NOMO-1 treated with dmso at 0.1 percent for 144 hours (cell line): Measurements from ENCODE around the gene MYOF.
"Not testable (repeated sequence)": the region's sequence is repeated elsewhere in the genome, so short reads cannot be mapped to it uniquely, and the experiment has no call there.

Experiments
- DNase-seq: peaks from one replicate; lab custom pipeline; 2025; ENCODE audit not compliant: unreplicated experiment; lab: John Stamatoyannopoulos, UW

Gene MYOF

GRCh38 chr10:93300981-93301380 is 181.2 kb downstream of the MYOF start:
- DNase-seq = no peak

- DNase-seq = no peak
Measured at GRCh38 chr10:93300288-93300917, 181.7 kb downstream of the MYOF start.

GRCh38 chr10:93299606-93300287 is 182.4 kb downstream of the MYOF start:
- no peak for DNase-seq

GRCh38 chr10:93299195-93299594 is 182.9 kb downstream of the MYOF start:
- DNase-seq = no peak

GRCh38 chr10:93296151-93296550 is 186.0 kb downstream of the MYOF start:
- DNase-seq = no peak

GRCh38 chr10:93293999-93294398 is 188.1 kb downstream of the MYOF start:
- no peak for DNase-seq

- DNase-seq = no peak
Measured at GRCh38 chr10:93290661-93291354, 191.3 kb downstream of the MYOF start.

- peak; percentile 18 for DNase-seq
Measured at GRCh38 chr10:93288679-93289634, 193.2 kb downstream of the MYOF start.

GRCh38 chr10:93287775-93288174 is 194.4 kb downstream of the MYOF start:
- DNase-seq = no peak

GRCh38 chr10:93284246-93284645 is 197.9 kb downstream of the MYOF start:
- DNase-seq = not testable (repeated sequence)

GRCh38 chr10:93281367-93281720 is 200.8 kb downstream of the MYOF start:
- no peak for DNase-seq

GRCh38 chr10:93280699-93281366 is 201.3 kb downstream of the MYOF start:
- DNase-seq = no peak

- no peak for DNase-seq
Measured at GRCh38 chr10:93280121-93280698, 201.9 kb downstream of the MYOF start.

- DNase-seq = no peak
Measured at GRCh38 chr10:93277360-93277759, 204.8 kb downstream of the MYOF start.

GRCh38 chr10:93274419-93274818 is 207.7 kb downstream of the MYOF start:
- DNase-seq = no peak

- no peak for DNase-seq
Measured at GRCh38 chr10:93272884-93273675, 209.1 kb downstream of the MYOF start.

- no peak for DNase-seq
Measured at GRCh38 chr10:93271347-93271746, 210.8 kb downstream of the MYOF start.

GRCh38 chr10:93269281-93269680 is 212.9 kb downstream of the MYOF start:
- DNase-seq = no peak

GRCh38 chr10:93268021-93268420 is 214.1 kb downstream of the MYOF start:
- no peak for DNase-seq
